Stimulated activated CD4-positive, alpha-beta T cell treated with anti-CD3 and anti-CD28 coated beads, TNF-alpha, amount 100 ng/mL, for 24 hours (primary cell): ENCODE measurements around the gene TECRL.

Experiments
- DNase-seq, 3 experiments: peaks; one replicate each; pipeline ENCODE4 v3.0.0-alpha.2; 2020; ENCODE audit warnings: low read depth in 3 of 3

TECRL gene

GRCh38 chr4:64409300-64409699 lies at the start of gene TECRL:
TECRL (minus strand) TSS chr4:64409450; CDS start chr4:64409351, 99 bp downstream.
- DNase-seq: no peak

GRCh38 chr4:64432674-64433073 lies 23.4 kb upstream of the TECRL start:
- no peak for DNase-seq

- no peak for DNase-seq
These were observed 21.7 kb upstream of the TECRL start for GRCh38 chr4:64430933-64431332.

GRCh38 chr4:64417974-64418373 lies 8.7 kb upstream of the TECRL start:
- DNase-seq: no peak

GRCh38 chr4:64407000-64407399 lies 2.2 kb downstream of the TECRL start:
- DNase-seq: no peak

GRCh38 chr4:64405761-64406160 lies 3.5 kb downstream of the TECRL start:
- DNase-seq: no peak

- no peak for DNase-seq
These were observed 6.6 kb downstream of the TECRL start for GRCh38 chr4:64402684-64403083.

GRCh38 chr4:64399313-64400109 lies 9.7 kb downstream of the TECRL start:
- no peak for DNase-seq

GRCh38 chr4:64394469-64394868 lies 14.8 kb downstream of the TECRL start:
- no peak for DNase-seq

- no peak for DNase-seq
These were observed 21.0 kb downstream of the TECRL start for GRCh38 chr4:64388252-64388651.

GRCh38 chr4:64385220-64385619 lies 24.0 kb downstream of the TECRL start:
- no peak for DNase-seq

GRCh38 chr4:64384237-64385203 lies 24.7 kb downstream of the TECRL start:
- no peak for DNase-seq

- no peak for DNase-seq
These were observed 40.5 kb downstream of the TECRL start for GRCh38 chr4:64368741-64369140.

- no peak for DNase-seq
These were observed 47.9 kb downstream of the TECRL start for GRCh38 chr4:64361399-64361740.

- DNase-seq: no peak
These were observed 48.4 kb downstream of the TECRL start for GRCh38 chr4:64360664-64361398.

- DNase-seq: no peak
These were observed 49.8 kb downstream of the TECRL start for GRCh38 chr4:64359489-64359888.

GRCh38 chr4:64353904-64354303 lies 55.3 kb downstream of the TECRL start:
- DNase-seq: no peak

- DNase-seq: no peak
These were observed 67.5 kb downstream of the TECRL start for GRCh38 chr4:64341711-64342110.

GRCh38 chr4:64340218-64341110 lies 68.8 kb downstream of the TECRL start:
- DNase-seq: no peak

GRCh38 chr4:64334964-64335363 lies 74.3 kb downstream of the TECRL start:
- no peak for DNase-seq

- DNase-seq: no peak
These were observed 79.1 kb downstream of the TECRL start for GRCh38 chr4:64330143-64330542.
